Mucosa of descending colon (tissue), 3 donors: ENCODE measurements around the gene CACNA2D2. TPM values are rescaled to one million over a fixed set of nuclear protein-coding genes. Genes with fewer than 3 reads are reported as not detected.

Source experiments
- ATAC-seq: fragments of 200-7000 bp; cut with Tn5 transposase; one replicate; pipeline ENCODE4 v1.9.1; 2020; ENCODE audit warnings: mild to moderate bottlenecking, moderate library complexity
- DNase-seq, 3 donors: peaks; one replicate each; pipeline ENCODE4 v3.0.0-alpha.2; 2020
- H3K36me3 ChIP-seq: fragments of 200-600 bp; one replicate; pipeline ENCODE4 v1.8.0; 2021; ENCODE audit warnings: low read depth, mild to moderate bottlenecking
- H3K4me1 ChIP-seq: fragments of 200-600 bp; one replicate; pipeline ENCODE4 v1.8.0; 2021; ENCODE audit warnings: low read depth, mild to moderate bottlenecking
- H3K4me3 ChIP-seq: fragments of 200-600 bp; one replicate; pipeline ENCODE4 v1.8.0; 2021; ENCODE audit warnings: mild to moderate bottlenecking
- H3K9me3 ChIP-seq: fragments of 200-600 bp; one replicate; pipeline ENCODE4 v1.8.0; 2021; ENCODE audit warnings: mild to moderate bottlenecking
- CTCF ChIP-seq: fragments of 200-600 bp; IDR thresholded peaks from one replicate; pipeline ENCODE4 v1.8.0; 2022; ENCODE audit warnings: antibody characterized with exemption, mild to moderate bottlenecking
- intact Hi-C, 2 donors: fragments of 100-400 bp; cut with DNase I in 1 of 2; cut with micrococcal nuclease in 1 of 2; formaldehyde crosslinking; loops; one replicate each; pipeline versions ENCODE4 v1.11.0 to v1.11.1; 2022; cut with DNase I, micrococcal nuclease
- total RNA-seq, 3 donors: library from RNA; stranded (reverse); fragmentation: NEBNext Ultra II Directional in 2 of 3; extraction: Animal tissue kit (Norgen Biotek cat#: 25700) in 2 of 3; gene quantifications; one replicate each; pipeline versions ENCODE4 v1.2.1 to v1.2.4, GENCODE V29; 2021 to 2023
- donor health status: DM: no; HTN: no; CAD: no; lungs with moderate emphysema.
- donor health status: DM: no; HTN: no; CAD: no.
- donor health status: DM: no; HTN: yes; CAD: no.

The CACNA2D2 gene
- total RNA-seq, 3 donors from 2014 or later = 1.5 to 4.9 (median 3.8) TPM

DNA sequence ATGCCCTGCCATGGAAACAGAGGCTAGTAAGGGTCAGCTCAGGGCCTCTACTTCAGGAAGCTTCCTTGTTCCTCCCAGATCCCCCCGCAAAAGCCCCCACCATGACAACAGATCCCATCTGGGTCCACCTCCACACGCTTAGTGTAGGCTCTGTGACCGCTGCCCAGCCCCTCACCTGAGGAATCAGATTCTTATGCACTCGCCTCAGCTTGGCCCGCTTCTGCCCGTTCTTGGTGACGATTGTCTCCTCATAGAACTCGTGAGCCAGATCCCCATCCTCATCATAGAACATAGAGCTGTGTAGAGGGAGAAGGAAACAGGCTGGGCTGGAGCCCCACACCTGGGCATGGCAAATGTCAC, 177.3 kb downstream of the CACNA2D2 start:
- no peak for TF ChIP-seq CTCF
- DNase-seq (no peak), ATAC-seq (no peak)
- H3K4me1 ChIP-seq = peaks cover 23% of the 10 kb centered on the region
- no peaks in the 10 kb centered on the region for H3K9me3 ChIP-seq
- H3K36me3 ChIP-seq = peaks cover 8% of the 10 kb centered on the region
- intact Hi-C loops = no loop called here
- no peak overlapping the region for H3K4me3 ChIP-seq

- DNase-seq (no peak), ATAC-seq (no peak)
- Histone ChIP-seq H3K9me3 (no peaks in the 10 kb centered on the region), H3K4me3 (no peak overlapping the region), H3K4me1 (peaks cover 23% of the 10 kb centered on the region), H3K36me3 (peaks cover 3% of the 10 kb centered on the region)
- TF ChIP-seq CTCF = no peak
- intact Hi-C loops = no loop called here
Measured at GRCh38 chr3:50325497-50326181, 177.8 kb downstream of the CACNA2D2 start.

- intact Hi-C loops = no loop called here
- TF ChIP-seq CTCF = no peak
- H3K36me3 ChIP-seq = no peaks in the 10 kb centered on the region
- H3K9me3 ChIP-seq = no peaks in the 10 kb centered on the region
- peaks cover 27% of the 10 kb centered on the region for H3K4me1 ChIP-seq
- ATAC-seq = no peak
- no peak overlapping the region for H3K4me3 ChIP-seq
- DNase-seq = no peak
Measured at GRCh38 chr3:50325113-50325480, 178.3 kb downstream of the CACNA2D2 start.

- DNase-seq (peak; percentile 72 to 87 (median 78)), ATAC-seq (no peak)
- H3K4me3 ChIP-seq = no peak overlapping the region
- peaks cover 32% of the 10 kb centered on the region for H3K4me1 ChIP-seq
- no peaks in the 10 kb centered on the region for H3K9me3 ChIP-seq
- intact Hi-C loops = no loop called here
- no peaks in the 10 kb centered on the region for H3K36me3 ChIP-seq
- peak; percentile 43 for TF ChIP-seq CTCF
Measured at GRCh38 chr3:50324351-50325112, 178.9 kb downstream of the CACNA2D2 start.

DNA sequence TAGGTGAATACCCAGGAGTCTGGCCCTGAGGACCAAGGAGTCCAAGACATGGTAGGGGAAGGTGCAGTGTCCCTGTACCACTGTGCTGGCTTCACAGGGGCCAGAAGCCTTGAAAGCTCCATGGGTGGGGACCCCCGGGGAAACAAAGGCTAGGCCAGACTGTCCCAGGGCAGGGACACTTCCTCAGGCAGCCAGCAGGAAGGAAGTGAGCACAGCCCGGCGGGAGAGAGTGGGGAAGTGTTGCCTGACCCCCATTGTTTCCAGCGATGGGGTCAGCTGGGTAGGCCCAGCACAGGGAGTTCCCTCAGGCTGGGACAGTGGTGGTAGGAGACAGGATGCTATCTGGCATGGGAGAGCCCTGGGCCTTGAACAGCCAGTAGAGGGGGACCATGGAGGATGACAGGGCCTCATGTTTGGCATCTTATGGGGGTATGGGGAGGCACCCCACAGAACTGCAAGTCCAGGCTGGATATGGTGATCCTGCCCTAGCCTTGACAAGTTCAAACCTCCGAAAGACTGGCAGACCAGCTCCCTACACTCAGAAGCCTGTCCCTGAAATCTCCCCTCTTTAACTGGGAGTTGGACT, 179.7 kb downstream of the CACNA2D2 start:
- TF ChIP-seq CTCF = no peak
- peaks cover 39% of the 10 kb centered on the region for H3K4me1 ChIP-seq
- intact Hi-C loops = no loop called here
- H3K9me3 ChIP-seq = no peaks in the 10 kb centered on the region
- DNase-seq = peak in 1 of 3 donors; percentile 62
- H3K36me3 ChIP-seq = no peaks in the 10 kb centered on the region
- H3K4me3 ChIP-seq = no peak overlapping the region
- ATAC-seq = no peak
